Muscle of arm (tissue), 12 donors: ENCODE results near the gene PRICKLE1. TPM values are rescaled to one million over a fixed set of nuclear protein-coding genes. Genes with fewer than 3 reads are reported as not detected.

ENCODE experiments used
- DNase-seq: peaks from one replicate; pipeline ENCODE4 v3.0.0-alpha.2; 2013
- polyA plus RNA-seq, 12 donors: library from polyadenylated mRNA; unstranded; fragments of 120-200 nt; gene quantifications; one replicate each; pipeline ENCODE4 v1.2.1, GENCODE V29; 2013; ENCODE audit not compliant: insufficient read length in 12 of 12

PRICKLE1 gene
- polyA plus RNA-seq, 12 donors = 17.6 to 38.4 (median 26.9) TPM; not detected in 1

DNA sequence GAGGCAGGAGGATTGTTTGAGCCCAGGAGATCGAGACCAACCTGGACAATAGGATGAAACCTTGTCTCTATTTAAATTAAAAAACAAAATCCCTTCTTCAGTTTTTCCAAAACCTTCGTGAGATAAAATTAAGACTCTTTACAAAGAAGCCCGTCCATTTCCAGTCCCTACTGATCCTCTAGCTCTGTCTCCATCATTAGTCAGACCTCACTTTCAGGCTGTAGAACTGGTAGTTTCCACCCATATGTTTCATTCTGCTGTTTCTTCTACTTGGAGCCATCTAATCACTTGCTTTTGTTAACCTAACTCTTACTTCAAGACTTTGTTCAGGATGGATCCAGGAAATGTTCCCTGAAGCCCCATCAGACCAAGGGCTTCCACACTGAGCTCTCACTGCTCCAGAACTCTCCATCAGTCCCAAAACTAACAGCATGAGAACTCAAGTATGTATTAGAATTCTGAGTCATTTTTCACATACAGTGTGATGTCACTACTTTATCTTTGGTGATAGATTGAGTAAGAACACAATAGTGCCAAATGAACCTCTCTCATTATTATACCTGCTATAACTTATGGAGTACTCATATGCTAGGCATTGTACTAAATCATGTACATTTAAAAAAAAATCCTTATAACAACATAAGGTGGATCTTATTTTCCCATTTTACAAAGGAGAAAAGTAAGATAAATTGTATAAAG is 90.8 kb downstream of the PRICKLE1 start:
- no peak for DNase-seq

- no peak for DNase-seq
Measured at GRCh38 chr12:42496886-42497285, 92.7 kb downstream of the PRICKLE1 start.

GRCh38 chr12:42495244-42495643 is 94.3 kb downstream of the PRICKLE1 start:
- no peak for DNase-seq

- no peak for DNase-seq
Measured at GRCh38 chr12:42492267-42492666, 97.3 kb downstream of the PRICKLE1 start.

- DNase-seq = no peak
Measured at GRCh38 chr12:42490261-42490842, 99.2 kb downstream of the PRICKLE1 start.

- no peak for DNase-seq
Measured at GRCh38 chr12:42486407-42486806, 103.1 kb downstream of the PRICKLE1 start.

- DNase-seq = no peak
Measured at GRCh38 chr12:42485823-42486222, 103.7 kb downstream of the PRICKLE1 start.

GRCh38 chr12:42484996-42485395 is 104.5 kb downstream of the PRICKLE1 start:
- no peak for DNase-seq

GRCh38 chr12:42483521-42483790 is 106.1 kb downstream of the PRICKLE1 start:
- no peak for DNase-seq

DNA sequence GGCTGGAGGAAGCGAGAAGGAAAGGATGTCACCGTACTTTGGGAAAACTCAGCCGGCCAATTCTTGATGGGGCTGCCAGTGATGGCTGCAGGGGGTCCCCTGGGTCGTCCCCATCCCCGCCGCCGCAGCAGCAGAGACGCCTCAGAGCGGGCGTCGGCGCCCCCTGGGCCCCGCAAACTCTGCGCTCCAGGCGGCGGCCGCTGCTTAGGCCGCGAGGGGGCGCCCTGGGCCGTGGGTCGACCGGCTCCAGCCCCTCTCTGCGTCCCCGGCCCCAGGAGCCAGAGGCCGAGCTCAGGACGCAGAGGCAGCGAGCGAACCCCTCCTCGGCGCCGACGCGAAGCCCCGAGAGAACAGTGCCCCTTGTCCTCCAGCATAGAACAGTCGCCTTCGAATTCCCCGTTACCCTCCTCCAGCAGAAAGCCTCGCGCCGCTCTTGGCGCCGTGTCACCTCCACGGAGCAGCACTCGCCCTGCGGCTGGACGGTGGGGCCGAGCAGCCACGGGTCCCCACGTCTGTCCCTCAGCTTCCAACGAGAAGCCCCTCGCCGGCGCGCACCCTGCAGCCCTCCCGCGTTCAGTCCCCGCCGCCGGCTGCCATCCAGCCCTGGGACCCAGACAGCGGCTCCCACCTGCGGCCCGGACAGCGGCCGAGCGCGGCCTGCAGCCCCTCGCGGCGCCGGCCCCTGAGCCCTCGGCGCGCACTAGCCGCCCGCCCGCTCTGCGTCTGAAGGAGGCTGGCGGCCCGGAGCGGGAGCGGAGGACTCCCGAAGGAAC is 106.6 kb downstream of the PRICKLE1 start:
- peak; percentile 87 for DNase-seq

GRCh38 chr12:42482041-42482747 is 107.4 kb downstream of the PRICKLE1 start:
- DNase-seq = peak; percentile 84

DNA sequence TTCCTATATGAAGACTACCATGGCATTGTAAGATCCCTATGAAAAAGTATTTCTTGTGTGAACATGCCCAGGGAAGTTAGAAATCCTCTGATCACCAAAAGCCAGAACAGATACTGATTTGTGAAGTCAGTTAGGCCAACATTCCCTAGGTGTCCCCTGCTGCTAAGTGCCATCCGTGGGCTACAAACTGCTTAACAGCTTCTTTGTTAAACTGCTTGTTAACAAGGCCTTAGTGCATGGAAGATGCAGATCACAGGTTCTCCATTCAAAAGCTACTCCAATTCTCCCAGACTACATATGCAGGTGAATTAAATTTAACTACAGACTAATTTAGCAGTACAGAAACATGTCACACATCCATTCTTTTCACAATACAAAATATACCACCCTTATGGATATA is 108.2 kb downstream of the PRICKLE1 start:
- DNase-seq = no peak

- no peak for DNase-seq
Measured at GRCh38 chr12:42477941-42478340, 111.6 kb downstream of the PRICKLE1 start.

GRCh38 chr12:42475106-42475505 is 114.4 kb downstream of the PRICKLE1 start:
- DNase-seq = no peak

DNA sequence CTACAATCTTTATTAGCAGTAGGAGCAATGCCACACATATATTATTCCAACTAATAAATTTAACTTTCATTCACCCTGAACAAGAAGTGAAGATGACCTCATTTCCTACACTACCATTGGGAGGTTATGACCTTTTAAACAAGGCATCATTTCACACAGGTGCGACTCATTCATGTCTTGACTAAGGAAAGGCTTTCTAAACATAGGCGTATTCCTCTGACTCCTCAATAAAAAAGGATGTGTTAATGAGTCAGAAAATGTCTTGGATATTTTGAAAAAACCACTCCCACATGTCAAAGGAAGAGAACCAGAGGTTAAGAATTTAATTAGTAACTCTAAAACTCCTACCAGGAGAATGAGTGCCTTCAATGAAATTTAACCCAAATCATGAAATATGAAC is 115.2 kb downstream of the PRICKLE1 start:
- DNase-seq = no peak

DNA sequence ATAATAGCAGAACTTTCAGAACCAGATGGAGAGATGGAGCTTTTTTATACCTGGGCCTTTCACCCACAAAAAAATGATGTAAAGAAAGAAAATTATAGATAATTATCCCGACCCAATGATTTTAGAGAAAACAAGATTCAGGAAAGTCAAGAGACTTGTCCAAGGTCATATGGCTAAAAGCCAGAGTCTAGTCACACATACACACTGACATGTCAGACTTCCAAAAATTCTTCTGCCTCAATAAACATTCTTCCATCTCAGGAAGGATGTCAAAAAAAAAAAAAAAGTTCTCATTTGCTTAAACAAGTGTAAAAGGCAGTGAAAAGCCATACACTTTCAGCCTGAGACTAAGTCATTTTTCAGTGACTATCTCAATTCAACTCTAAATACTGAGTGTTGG is 116.0 kb downstream of the PRICKLE1 start:
- DNase-seq = no peak

GRCh38 chr12:42473130-42473529 is 116.4 kb downstream of the PRICKLE1 start:
- no peak for DNase-seq

DNA sequence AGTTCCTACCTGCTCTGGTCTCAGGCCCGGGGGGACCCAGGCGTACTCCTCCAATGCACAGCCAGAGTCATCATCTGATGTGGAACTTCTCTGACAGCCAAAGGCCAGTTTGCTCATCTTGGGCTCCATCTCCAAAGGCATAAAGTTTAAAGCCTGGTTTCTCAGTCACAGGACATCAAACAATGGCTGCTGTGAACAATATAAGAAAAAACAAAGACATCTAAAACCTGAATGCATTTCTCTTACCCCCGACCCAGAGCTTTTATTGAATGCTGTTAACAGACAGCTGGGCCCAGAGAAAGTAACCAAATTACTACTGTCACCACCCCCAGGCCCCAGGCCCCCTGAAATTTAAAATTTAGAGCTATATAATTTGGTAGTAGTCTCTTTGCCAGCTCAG is 117.2 kb downstream of the PRICKLE1 start:
- DNase-seq = no peak

GRCh38 chr12:42469355-42470175 is 120.0 kb downstream of the PRICKLE1 start:
- DNase-seq = no peak

- no peak for DNase-seq
Measured at GRCh38 chr12:42468921-42469320, 120.6 kb downstream of the PRICKLE1 start.

DNA sequence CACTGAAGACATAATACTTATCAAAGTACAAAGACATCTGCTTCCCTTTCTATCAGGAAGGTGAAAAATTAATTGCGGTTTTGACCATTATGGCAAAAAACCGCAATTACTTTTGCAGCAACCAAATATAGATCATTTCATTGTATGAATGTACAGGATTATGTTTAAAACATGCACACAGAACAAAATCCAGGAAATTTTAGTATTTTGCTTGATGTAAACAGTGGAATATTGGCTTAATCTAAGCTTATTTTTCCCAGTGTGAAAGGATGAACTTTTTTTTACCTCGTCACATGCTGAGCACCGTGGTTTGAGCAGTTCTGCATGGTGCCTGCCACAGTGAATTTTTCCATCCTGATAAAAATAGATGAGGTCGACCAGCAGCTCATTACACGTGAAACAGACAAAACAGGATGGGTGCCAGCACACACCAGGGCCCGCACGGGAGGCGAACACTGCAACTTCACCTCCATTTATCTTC is 121.2 kb downstream of the PRICKLE1 start:
- DNase-seq = no peak

DNA sequence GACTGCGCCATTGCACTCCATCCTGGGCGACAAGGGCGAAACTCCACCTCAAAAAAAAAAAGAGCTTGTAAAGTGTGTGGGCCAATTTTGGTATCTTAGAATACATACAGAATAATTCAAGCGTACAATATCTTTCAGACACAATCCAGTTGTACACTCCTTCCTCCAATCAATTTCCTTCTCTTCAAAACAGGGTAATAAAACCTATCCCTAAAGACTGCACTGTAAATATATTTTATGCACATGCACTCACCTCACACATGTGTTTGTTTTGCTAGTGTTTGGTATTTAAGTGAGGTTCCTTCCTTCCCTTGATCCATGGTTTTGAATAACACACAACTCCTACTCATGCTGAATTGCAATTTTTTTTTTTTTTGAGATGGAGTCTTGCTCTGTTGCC is 125.9 kb downstream of the PRICKLE1 start:
- DNase-seq = no peak
